GM23338 (cell line): ENCODE results near the gene ECPAS. TPM values are rescaled to one million over a fixed set of nuclear protein-coding genes. Genes with fewer than 3 reads are reported as not detected.

Experiments used
- ATAC-seq: fragments of 200-7000 bp; cut with Tn5 transposase; 3 replicates; pipeline ENCODE4 v1.9.1; 2020
- DNase-seq: peaks from one replicate; pipeline ENCODE4 v3.0.0-alpha.2; 2015; ENCODE audit warnings: low spot score
- H2AFZ ChIP-seq: fragments of 200-600 bp; sonication (generic); 2 replicates; pipeline ENCODE4 v1.8.0; 2016; ENCODE audit warnings: antibody characterized with exemption, mild to moderate bottlenecking, moderate library complexity
- H3F3A ChIP-seq: fragments of 200-600 bp; sonication (generic); replicated peaks from 2 replicates; pipeline ENCODE4 v1.8.0; 2017; ENCODE audit warnings: antibody characterized with exemption, mixed run types, low read depth
- H3K27ac ChIP-seq: fragments of 200-600 bp; sonication (generic); 2 replicates; pipeline ENCODE4 v1.6.1; 2016; ENCODE audit warnings: low read depth
- H3K27me3 ChIP-seq: fragments of 200-600 bp; sonication (generic); 2 replicates; pipeline ENCODE4 v1.8.0; 2016; ENCODE audit warnings: mild to moderate bottlenecking, mixed run types, moderate library complexity; ENCODE audit not compliant: insufficient read depth
- H3K36me3 ChIP-seq: fragments of 200-600 bp; sonication (generic); 2 replicates; pipeline ENCODE4 v1.8.0; 2016; ENCODE audit warnings: mild to moderate bottlenecking; ENCODE audit not compliant: insufficient read depth
- H3K4me1 ChIP-seq: fragments of 200-600 bp; sonication (generic); 2 replicates; pipeline ENCODE4 v1.8.0; 2016; ENCODE audit warnings: mild to moderate bottlenecking, moderate library complexity; ENCODE audit not compliant: insufficient read depth
- H3K4me2 ChIP-seq: fragments of 200-600 bp; sonication (generic); 2 replicates; pipeline ENCODE4 v1.7.1; 2017; ENCODE audit warnings: mixed run types
- H3K4me3 ChIP-seq: fragments of 200-600 bp; sonication (generic); 2 replicates; pipeline ENCODE4 v1.6.1; 2016; ENCODE audit warnings: mixed run types
- H3K79me2 ChIP-seq: fragments of 200-600 bp; sonication (generic); replicated peaks from 2 replicates; pipeline ENCODE4 v1.8.0; 2017; ENCODE audit warnings: mild to moderate bottlenecking; ENCODE audit not compliant: insufficient read depth
- H3K9me2 ChIP-seq: fragments of 200-600 bp; sonication (generic); 2 replicates; pipeline ENCODE4 v1.8.0; 2017; ENCODE audit not compliant: insufficient read depth
- H4K20me1 ChIP-seq: fragments of 200-600 bp; sonication (generic); replicated peaks from 2 replicates; pipeline ENCODE4 v1.8.0; 2017; ENCODE audit warnings: mild to moderate bottlenecking; ENCODE audit not compliant: insufficient read depth
- H3K27ac Mint-ChIP-seq: 2 replicates; pipeline ENCODE4 v1.8.0; 2020; ENCODE audit warnings: inconsistent platforms, mild to moderate bottlenecking, moderate library complexity, mixed read lengths
- H3K27me3 Mint-ChIP-seq: 3 replicates; pipeline ENCODE4 v1.8.0; 2022; ENCODE audit warnings: low read depth, mild to moderate bottlenecking, moderate library complexity, mixed read lengths, inconsistent platforms; ENCODE audit not compliant: insufficient read depth, poor library complexity
- H3K36me3 Mint-ChIP-seq: 3 replicates; pipeline ENCODE4 v1.8.0; 2021; ENCODE audit warnings: low read depth, mild to moderate bottlenecking, inconsistent platforms, moderate library complexity, mixed read lengths
- H3K4me1 Mint-ChIP-seq: 3 replicates; pipeline ENCODE4 v1.8.0; 2020; ENCODE audit warnings: mild to moderate bottlenecking, inconsistent platforms, mixed read lengths
- H3K4me3 Mint-ChIP-seq: 3 replicates; pipeline ENCODE4 v1.8.0; 2021; ENCODE audit warnings: moderate library complexity, mild to moderate bottlenecking, inconsistent platforms, mixed read lengths
- H3K9me3 Mint-ChIP-seq: 3 replicates; pipeline ENCODE4 v1.8.0; 2020; ENCODE audit warnings: moderate library complexity, mild to moderate bottlenecking, inconsistent platforms, mixed read lengths
- NANOG ChIP-seq: IDR thresholded peaks from 2 replicates; pipeline ENCODE4 v1.6.1; 2016; ENCODE audit warnings: antibody characterized with exemption, borderline replicate concordance
- REST ChIP-seq: IDR thresholded peaks from one replicate; pipeline ENCODE4 v1.6.1; 2018; ENCODE audit warnings: antibody characterized with exemption; ENCODE audit not compliant: unreplicated experiment
- ZNF114 ChIP-seq: fragments of 250-450 bp; sonication (Bioruptor Pico); IDR thresholded peaks from 2 replicates; pipeline ENCODE4 v1.5.0; 2020; ENCODE audit warnings: mild to moderate bottlenecking, moderate library complexity
- ZNF462 ChIP-seq: fragments of 250-450 bp; sonication (Bioruptor Pico); IDR thresholded peaks from 2 replicates; pipeline ENCODE4 v1.5.0; 2020; ENCODE audit warnings: mild to moderate bottlenecking, moderate library complexity
- polyA plus RNA-seq: library from polyadenylated mRNA; unstranded; fragments of >200 nt; fragmentation: Nextera tagmentation; extraction: Ambion mirVana; gene quantifications from 2 replicates; pipeline ENCODE4 v1.2.1, GENCODE V29; 2016
- total RNA-seq: library from RNA; depleted of rRNA; stranded (reverse); fragments of >200 nt; shearing (Covaris generic); gene quantifications from 2 replicates; pipeline ENCODE4 v1.2.3, GENCODE V29; 2014
- TF ChIP-seq, protein P1 (sequence below): IDR thresholded peaks from 2 replicates; pipeline ENCODE4 v1.6.1; 2016; ENCODE audit warnings: antibody characterized with exemption

The ECPAS gene
- total and polyA plus RNA-seq, 2 experiments from 2014 or later = 51.4 to 104 TPM

DNA sequence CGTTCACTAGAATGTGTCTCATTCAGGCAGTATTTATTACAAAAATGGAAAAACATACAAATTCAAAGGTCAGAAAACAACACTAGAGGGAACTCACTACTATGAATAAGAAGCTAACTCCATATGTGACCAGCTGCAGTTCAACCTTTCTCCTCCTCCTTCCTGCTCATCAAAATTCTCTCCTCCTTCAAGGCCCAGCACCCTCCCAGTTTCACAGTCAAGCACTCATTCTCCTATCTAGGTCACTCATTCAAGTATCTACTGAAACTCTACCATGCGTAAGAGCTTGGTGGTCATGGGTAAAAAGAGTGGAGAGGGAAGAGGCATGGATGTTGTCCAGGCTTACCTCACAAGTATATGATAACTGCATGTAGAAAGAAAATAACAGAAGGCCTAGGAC, 27.7 kb downstream of the ECPAS start (continued):
- TF ChIP-seq ZNF462 (no peak), REST (no peak)

DNA sequence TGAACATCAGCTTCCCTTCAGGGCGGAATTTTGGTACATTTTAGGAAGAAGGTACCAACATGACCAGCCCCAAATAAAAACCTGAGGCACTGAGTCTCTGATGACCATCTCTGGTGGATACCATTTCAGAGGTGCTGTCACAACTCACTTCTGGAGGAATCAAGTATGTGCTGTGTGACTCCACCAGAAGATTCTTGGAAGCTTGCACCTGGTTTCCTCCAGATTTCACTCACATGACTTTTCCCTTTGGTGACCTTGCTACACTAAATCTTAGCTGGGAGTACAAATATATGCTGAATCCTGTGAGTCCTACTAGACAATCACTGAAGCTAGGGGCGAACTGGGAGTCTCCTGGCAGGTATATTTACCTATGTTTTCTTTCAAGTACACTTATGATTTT, 28.5 kb downstream of the ECPAS start:
- Histone ChIP-seq H3K9me2 (no peaks in the 10 kb centered on the region), H3K4me1 (peaks cover 50% of the 10 kb centered on the region), H3F3A (no peaks in the 10 kb centered on the region), H3K36me3 (no peaks in the 10 kb centered on the region), H4K20me1 (peaks cover 23% of the 10 kb centered on the region), H3K4me2 (no peak overlapping the region), H3K27ac (no peak overlapping the region), H3K27me3 (no peaks in the 10 kb centered on the region), H3K79me2 (peaks cover 100% of the 10 kb centered on the region), H3K4me3 (no peak overlapping the region), H2AFZ (no peak overlapping the region)
- no peak overlapping the region for H3K27ac Mint-ChIP-seq
- no peak for ATAC-seq
- no peak for DNase-seq
- no peaks in the 10 kb centered on the region for H3K9me3 Mint-ChIP-seq
- no peak overlapping the region for H3K4me3 Mint-ChIP-seq
- no peaks in the 10 kb centered on the region for H3K27me3 Mint-ChIP-seq
- H3K36me3 Mint-ChIP-seq = peaks cover under 1% of the 10 kb centered on the region; the same call in 1 of the 3 replicates
- H3K4me1 Mint-ChIP-seq = peaks cover 64% of the 10 kb centered on the region
- TF ChIP-seq, protein P1, sequence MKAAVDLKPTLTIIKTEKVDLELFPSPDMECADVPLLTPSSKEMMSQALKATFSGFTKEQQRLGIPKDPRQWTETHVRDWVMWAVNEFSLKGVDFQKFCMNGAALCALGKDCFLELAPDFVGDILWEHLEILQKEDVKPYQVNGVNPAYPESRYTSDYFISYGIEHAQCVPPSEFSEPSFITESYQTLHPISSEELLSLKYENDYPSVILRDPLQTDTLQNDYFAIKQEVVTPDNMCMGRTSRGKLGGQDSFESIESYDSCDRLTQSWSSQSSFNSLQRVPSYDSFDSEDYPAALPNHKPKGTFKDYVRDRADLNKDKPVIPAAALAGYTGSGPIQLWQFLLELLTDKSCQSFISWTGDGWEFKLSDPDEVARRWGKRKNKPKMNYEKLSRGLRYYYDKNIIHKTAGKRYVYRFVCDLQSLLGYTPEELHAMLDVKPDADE = no peak
- TF ChIP-seq NANOG (no peak), REST (no peak), ZNF114 (no peak)
